Activated naive CD4-positive, alpha-beta T cell treated with anti-CD3 and anti-CD28 coated beads, Interleukin-2, amount 10 ng/mL, durations not matched to agents 5 hours and 36 hours (primary cell): Measurements from ENCODE around the gene KDM7A. TPM values are rescaled to one million over a fixed set of nuclear protein-coding genes. Genes with fewer than 3 reads are reported as not detected.

ENCODE experiments used
- total RNA-seq, 2 experiments: library from RNA; stranded (reverse); gene quantifications; one replicate each; pipeline ENCODE4 v1.2.3, GENCODE V29; 2021

The KDM7A gene
- 10 to 100 TPM; 17.2 to 17.4 TPM for total RNA-seq

GRCh38 chr7:140176811-140177702 is at the start of gene KDM7A:
KDM7A (minus strand) TSS chr7:140176983; CDS start chr7:140176937, 46 bp downstream.

GRCh38 chr7:140062528-140063299 is 114.1 kb downstream of the KDM7A start, which contains the start of gene PARP12:
PARP12 (minus strand) TSS chr7:140062951; CDS start chr7:140062847, 104 bp downstream.

Other genes starting within 250 kb of the KDM7A start
- gene PARP12, start 114.0 kb downstream of the KDM7A start, total RNA-seq = 10 to 100 TPM; 76.0 to 76.2 TPM
- gene SLC37A3, start 221.5 kb upstream of the KDM7A start, total RNA-seq = 10 to 100 TPM; 28.4 to 29.4 TPM
- gene RAB19, start 227.1 kb upstream of the KDM7A start, total RNA-seq = 1 to 10 TPM; 5.0 to 5.4 TPM